ENCODE results near the gene SLC26A11.
A peak's percentile ranks its signal among the peaks of the same experiment; 100 is the strongest.
"Not testable (repeated sequence)": the region's sequence is repeated elsewhere in the genome, so short reads cannot be mapped to it uniquely, and the experiment has no call there.

The SLC26A11 gene

GRCh38 chr17:80263253-80264204, 43.3 kb downstream of the SLC26A11 start:
- DNase-seq = peak; percentile 70 to 91

DNA sequence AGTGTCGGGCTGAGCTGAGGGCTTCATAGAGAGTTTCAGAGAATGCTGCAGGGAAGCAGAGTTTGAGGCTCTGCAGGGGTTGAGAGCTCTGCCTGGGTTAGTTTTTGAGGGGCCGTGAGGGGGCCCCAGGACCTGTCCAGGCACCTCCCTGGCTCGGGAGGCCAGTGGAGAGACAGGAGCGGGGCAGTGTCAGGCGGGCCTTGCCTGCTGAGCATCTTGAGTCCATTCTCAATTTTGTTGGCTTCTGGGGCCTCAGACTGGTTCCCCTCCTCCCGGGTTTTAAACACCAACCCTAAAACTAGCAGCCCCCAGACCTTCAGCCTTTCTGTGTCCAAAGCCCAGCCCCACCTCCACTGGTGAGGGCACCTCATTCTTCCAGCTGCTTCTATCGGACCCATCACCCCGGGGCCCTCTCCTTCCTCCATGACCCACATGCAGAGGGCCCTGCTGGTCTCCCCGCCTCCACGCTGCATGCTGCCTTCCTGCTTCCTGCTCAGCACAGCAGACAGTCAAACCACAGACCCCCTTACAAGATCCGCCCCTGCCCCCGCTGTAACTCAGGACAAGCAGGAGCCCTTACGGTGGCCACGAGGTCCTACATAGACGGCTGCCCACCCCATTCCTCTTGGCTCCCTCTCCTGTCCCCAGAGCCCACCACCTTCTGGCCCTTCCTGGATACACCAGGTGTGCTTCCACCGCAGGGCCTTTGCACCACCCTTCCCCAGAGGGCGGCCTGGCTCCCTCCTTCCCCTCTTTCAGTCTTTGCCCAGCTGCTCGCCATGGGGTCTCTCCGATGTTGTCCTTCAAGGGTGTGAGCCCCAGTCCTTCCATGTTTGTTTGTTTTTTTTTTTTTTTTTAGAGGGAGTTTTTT, 44.2 kb downstream of the SLC26A11 start:
- DNase-seq = peak; percentile 51 to 64

- peak; percentile 36 to 53 for DNase-seq
Measured at GRCh38 chr17:80265205-80266068, 45.2 kb downstream of the SLC26A11 start.

GRCh38 chr17:80267391-80267790, 47.2 kb downstream of the SLC26A11 start:
- DNase-seq = no peak

DNA sequence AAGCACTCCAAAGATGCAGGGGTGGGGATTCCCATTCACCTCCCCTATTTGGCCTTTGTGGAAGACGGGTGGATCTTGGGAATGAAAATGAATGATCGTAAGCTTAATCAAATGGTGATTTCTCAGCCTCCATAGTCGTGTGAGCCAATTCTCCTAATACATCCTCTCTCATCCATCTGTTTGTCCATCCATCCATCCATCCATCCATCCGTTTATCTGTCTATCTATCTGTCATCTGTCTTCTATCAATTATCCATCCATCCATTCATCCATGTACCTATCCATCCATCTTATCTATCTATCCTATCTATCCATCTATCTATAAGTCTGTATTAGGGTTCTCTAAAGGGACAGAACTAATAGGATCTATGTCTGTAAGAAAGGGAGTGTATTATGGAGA, 48.2 kb downstream of the SLC26A11 start:
- no peak for DNase-seq

DNA sequence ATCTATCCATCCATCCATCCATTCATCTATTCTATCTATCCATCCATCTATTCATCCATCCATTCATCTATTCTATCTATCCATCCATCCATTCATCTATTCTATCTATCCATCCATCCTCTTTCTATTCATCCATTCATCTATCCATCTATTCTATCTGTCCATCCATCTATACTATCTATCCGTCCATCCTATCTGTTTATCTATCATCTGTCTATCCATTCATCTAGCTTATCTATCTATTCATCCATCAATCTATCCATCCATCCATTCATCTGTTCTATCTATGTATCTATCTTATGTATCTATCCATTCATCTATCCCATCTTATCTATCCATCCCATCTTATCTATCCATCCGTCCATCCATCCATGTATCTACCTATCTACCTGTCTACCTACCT, 49.2 kb downstream of the SLC26A11 start:
- no peak for DNase-seq

- no peak for DNase-seq
Measured at GRCh38 chr17:80270104-80270503, 49.9 kb downstream of the SLC26A11 start.

DNA sequence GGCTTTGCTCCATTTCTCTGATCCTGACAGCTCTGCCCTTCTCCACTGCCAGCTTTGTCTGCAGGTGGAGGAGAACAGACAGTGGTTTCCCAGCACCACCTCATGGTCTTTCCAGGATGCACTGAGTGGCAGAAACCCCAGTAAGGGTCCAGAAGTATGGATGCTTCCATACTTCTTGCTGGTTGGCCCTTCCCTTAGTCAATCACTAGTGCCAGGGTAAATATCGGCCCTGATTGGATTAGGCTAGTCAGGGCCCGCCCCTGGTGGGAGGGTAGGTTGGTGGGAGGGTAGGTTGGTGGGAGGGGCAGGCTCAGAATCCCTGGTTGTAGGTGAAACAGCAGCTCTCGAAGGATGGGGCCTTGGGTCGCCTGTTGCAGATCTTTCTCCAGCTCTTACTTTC, 50.6 kb downstream of the SLC26A11 start:
- DNase-seq = peak; percentile 45 to 48

- DNase-seq = no peak
Measured at GRCh38 chr17:80272366-80272765, 52.1 kb downstream of the SLC26A11 start.

GRCh38 chr17:80274331-80274730, 54.1 kb downstream of the SLC26A11 start:
- no peak for DNase-seq

GRCh38 chr17:80274871-80275449, 54.7 kb downstream of the SLC26A11 start:
- DNase-seq = no peak

DNA sequence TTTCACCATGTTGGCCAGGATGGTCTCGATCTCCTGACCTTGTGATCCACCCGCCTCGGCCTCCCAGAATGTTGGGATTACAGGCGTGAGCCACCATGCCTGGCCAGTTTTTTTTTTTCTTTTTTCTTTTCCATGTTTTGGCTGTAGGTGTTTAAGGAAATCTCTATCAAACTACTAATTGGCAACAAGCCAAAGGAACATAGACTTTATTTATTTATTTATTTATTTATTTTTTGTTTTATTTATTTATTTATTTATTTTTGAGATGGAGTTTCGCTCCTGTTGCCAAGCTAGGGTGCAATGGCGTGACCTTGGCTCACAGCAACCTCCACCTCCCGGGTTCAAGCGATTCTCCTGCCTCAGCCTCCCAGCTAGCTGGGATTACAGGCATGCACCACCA, 55.6 kb downstream of the SLC26A11 start:
- not testable (repeated sequence) for DNase-seq

DNA sequence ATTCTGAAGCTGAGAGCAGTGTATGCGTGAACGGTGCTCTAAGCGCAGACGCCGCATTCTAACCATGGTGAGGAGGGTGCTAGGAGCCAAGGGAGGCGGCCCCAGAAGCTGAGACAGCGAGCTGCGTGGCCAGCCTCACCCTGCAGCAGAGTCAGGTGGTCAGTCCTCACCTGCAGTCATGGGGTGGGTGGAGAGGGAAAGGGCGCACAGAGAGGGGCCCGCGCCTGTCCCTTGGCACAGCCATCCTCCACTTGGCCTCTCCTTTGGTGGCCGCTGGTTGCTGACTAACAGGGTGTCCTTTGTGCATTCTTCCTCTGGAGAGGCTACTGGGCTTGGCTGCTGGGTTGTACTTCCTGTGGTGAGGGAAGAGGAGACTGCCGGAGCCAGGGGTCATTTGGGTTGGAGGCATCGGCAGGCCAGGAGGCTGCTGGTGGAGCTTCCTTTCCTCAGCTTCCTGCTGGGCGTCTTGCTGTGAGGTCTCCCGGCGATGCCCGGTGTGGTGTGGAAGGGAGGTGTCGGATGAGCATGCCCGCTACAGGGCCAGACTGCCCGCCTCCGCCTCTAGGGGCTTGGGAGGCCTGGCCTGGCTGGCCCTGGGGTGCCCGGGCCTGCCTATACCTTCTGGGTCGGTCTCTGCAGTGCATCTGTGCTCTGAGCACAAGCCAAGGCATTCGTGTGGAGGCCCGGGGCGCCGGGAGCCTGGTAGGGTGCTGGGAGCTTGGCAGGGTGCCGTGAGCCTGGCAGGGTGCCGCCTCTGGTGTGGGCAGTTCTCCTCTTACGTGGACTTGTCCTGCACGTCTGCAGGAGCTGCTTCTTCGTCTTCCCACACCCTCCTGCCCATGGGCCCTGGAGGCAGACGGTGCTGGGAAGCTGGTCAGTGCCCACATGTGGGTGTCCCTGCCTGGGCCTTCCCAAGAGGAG, 57.8 kb downstream of the SLC26A11 start:
- no peak for DNase-seq

DNA sequence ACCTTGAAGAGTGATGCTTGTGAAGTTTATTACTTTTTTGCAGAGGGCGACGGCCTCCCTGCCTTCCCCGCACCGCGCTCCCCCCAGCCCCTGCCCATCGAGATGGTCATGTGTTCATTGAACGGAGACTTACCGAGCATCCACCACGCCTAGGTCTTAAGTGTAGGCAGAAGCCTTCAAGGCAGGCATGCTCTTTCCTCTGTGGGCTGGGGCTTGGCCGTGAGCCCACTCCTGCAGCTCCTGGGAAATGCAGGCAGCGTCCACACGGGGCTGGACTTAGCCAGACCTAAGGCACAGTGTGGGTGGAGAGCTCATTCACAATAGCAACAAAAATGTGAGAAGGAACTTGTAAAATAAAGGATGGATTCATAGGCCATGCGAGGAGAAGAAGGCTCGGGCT, 59.7 kb downstream of the SLC26A11 start:
- no peak for DNase-seq

DNA sequence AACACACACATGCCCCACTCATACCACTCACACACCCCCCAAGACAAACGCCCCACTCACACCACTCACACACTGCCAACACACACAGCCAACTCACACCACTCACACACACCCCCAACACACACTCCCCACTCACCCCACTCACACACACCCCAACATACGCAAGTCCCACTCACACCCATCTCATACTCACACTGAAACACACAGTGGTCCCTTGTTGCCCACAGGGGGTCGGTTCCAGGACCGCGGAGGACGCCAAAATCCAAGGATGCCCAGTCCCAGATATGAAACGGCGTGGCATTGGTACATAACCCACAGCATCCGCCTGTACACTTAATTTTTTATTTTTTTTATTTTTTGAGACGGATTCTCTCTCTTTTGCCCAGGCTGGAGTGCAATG, 61.3 kb downstream of the SLC26A11 start:
- DNase-seq = no peak

- no peak for DNase-seq
Measured at GRCh38 chr17:80283116-80283852, 63.1 kb downstream of the SLC26A11 start.

DNA sequence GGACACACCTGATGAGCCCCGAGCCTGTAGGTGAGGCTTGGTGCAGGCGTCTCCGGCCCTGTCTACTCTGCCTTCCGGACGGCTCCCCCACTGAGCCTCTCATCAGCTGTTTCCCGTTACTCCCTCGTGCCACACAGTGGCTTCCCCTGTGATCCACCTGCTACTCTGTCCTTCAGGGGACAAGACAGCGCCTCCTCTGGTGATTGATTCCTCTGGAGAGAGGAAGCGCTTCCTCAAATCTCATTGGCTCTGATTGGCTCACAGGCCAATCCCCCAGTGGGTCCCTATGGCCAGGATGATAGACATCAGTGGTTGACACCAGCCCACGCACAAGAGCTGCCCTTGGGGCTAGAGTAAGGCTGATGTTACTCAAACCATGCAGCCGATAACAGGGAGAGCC, 64.4 kb downstream of the SLC26A11 start:
- DNase-seq = no peak

DNA sequence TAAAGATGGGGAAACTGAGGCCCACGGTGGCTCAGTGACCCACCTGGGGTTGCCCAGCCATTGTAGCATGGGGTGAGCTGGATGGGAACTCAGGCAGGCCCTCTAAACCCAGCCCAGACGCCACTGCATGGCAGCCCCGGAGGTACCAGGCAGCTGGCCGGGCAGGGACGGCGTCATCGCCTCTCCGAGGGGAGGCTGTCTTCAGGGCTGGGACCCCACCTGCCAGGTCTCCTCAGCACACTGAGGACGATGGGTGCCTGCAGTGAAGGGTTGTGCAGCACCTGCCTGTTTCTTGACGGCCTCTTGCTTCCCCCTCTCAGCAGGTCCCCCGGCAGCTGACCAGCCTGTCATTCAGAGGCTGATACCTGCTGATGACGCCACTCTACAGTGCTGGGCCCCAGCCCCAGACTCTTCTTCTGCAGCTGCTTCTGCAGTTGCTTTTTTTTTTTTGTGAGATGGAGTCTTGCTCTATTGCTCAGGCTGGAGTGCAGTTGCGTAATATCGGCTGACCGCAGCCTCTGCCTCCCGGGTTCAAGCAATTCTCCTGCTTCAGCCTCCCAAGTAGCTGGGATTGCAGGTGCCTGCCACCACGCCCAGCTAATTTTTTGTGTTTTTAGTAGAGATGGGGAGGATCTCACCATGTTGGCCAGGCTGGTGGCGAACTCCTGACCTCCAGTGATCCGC, 65.2 kb downstream of the SLC26A11 start:
- DNase-seq = no peak

- no peak for DNase-seq
Measured at GRCh38 chr17:80286638-80286960, 66.4 kb downstream of the SLC26A11 start.

DNA sequence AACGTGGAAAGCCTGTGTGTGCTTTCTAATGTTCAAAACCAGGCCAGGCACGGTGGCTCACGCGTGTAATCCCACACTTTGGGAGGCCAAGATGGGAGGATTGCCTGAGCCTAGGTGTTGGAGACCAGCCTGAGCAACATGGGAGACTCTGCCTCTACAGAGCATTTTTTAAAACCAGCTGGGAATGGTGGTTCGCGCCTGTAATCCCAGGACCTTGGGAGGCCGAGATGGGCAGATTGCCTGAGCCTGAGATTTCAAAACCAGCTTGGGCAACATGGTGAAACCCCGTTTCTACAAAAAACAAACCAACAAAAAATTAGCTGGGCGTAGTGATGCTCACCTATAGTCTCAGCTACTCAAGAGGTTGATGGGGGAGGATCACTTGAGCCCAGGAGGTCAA, 66.8 kb downstream of the SLC26A11 start:
- no peak for DNase-seq
